HG02938 (cell line): ENCODE results near the gene KIAA1614.

Source experiments
- ATAC-seq: cut with Tn5 transposase; IDR thresholded peaks from one replicate; pipeline ENCODE4 v1.9.1; 2021; ENCODE audit warnings: mild to moderate bottlenecking, moderate library complexity; ENCODE audit not compliant: unreplicated experiment

The KIAA1614 gene

GRCh38 chr1:180939073-180939710, 26.5 kb downstream of the KIAA1614 start:
- no peak for ATAC-seq

- no peak for ATAC-seq
Observed at GRCh38 chr1:180939711-180940103, 27.0 kb downstream of the KIAA1614 start.

GRCh38 chr1:180940445-180940844, 27.7 kb downstream of the KIAA1614 start:
- ATAC-seq, result no peak

GRCh38 chr1:180941518-180942275, 29.0 kb downstream of the KIAA1614 start:
- ATAC-seq, result no peak

- no peak for ATAC-seq
Observed at GRCh38 chr1:180945151-180945550, 32.5 kb downstream of the KIAA1614 start.

- no peak for ATAC-seq
Observed at GRCh38 chr1:180945551-180945950, 32.9 kb downstream of the KIAA1614 start.

GRCh38 chr1:180946056-180946455, 33.4 kb downstream of the KIAA1614 start:
- ATAC-seq, result no peak

- ATAC-seq, result no peak
Observed at GRCh38 chr1:180946541-180947498, 34.1 kb downstream of the KIAA1614 start.

- ATAC-seq, result no peak
Observed at GRCh38 chr1:180947499-180947885, 34.8 kb downstream of the KIAA1614 start.

- no peak for ATAC-seq
Observed at GRCh38 chr1:180947901-180948640, 35.4 kb downstream of the KIAA1614 start.

GRCh38 chr1:180948641-180949615, 36.2 kb downstream of the KIAA1614 start:
- ATAC-seq, result no peak

GRCh38 chr1:180949616-180950000, 36.9 kb downstream of the KIAA1614 start:
- no peak for ATAC-seq

- ATAC-seq, result no peak
Observed at GRCh38 chr1:180950321-180950720, 37.6 kb downstream of the KIAA1614 start.

- ATAC-seq, result no peak
Observed at GRCh38 chr1:180951186-180951745, 38.6 kb downstream of the KIAA1614 start.

GRCh38 chr1:180951836-180952656, 39.3 kb downstream of the KIAA1614 start:
- ATAC-seq, result no peak

GRCh38 chr1:180952657-180953013, 39.9 kb downstream of the KIAA1614 start:
- no peak for ATAC-seq

- ATAC-seq, result peak; percentile 27
Observed at GRCh38 chr1:180953291-180954004, 40.8 kb downstream of the KIAA1614 start.
